GM12891 (cell line): ENCODE results near the gene PRSS27.

Experiments
- PAX5 ChIP-seq: IDR thresholded peaks from 2 replicates; pipeline ENCODE4 v1.6.1; 2011; ENCODE audit warnings: low read length, moderate library complexity, mild to moderate bottlenecking; ENCODE audit not compliant: insufficient read depth, severe bottlenecking
- POLR2A ChIP-seq: IDR thresholded peaks from 2 replicates; pipeline ENCODE4 v1.6.1; 2011; ENCODE audit warnings: low read depth, low read length, control low read depth
- POLR2AphosphoS5 ChIP-seq: IDR thresholded peaks from 2 replicates; pipeline ENCODE4 v1.6.1; 2011; ENCODE audit warnings: low read depth, low read length, control low read depth
- SPI1 ChIP-seq: IDR thresholded peaks from 2 replicates; pipeline ENCODE4 v1.6.1; 2011; ENCODE audit warnings: low read depth, low read length, control low read depth
- TAF1 ChIP-seq: IDR thresholded peaks from 2 replicates; pipeline ENCODE4 v1.6.1; 2011; ENCODE audit warnings: low read depth, low read length, control low read depth

DNA sequence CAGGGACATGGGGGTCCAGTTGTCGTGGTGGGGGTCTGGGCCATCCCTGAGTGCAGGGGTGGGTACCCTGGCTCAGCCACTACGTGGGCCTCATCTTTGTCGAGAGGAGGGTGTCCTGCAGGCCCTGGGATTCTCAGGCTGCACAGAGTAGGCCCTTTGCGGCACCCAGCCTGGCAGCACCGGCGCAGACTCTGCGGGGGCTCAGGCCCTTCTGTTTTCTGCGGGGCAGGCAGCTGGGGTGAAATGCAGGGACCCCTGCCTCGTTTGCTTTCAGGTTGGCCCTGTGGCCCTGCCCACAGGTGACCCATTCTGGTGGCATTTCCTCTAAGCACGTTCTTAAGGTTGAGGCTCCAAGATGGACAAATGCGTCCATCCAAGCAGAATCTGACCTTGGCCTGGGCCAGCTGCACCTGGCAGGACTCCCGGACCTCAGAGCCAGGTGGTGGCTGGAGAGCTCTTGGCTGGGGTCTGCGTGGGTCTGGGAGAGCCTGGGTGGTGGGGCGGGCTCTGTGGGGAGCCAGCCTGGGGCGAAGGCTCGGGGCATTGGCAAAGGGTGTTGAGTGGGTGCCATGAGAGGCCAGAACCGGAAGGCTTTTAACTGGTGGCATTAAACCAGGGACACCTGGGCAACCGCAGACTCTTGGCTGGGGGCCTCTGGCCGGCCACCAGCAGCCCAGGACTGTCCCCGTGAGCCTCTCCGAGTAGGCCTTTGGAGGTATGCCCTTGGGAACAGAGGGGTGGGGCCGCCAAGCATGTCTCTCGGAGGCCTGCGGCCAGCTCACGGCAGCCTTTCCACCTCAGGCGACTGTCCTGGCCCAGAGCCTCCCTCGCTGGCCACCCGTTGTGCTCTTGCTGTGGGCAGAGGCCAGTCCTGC, 16.9 kb downstream of the PRSS27 start:
- TF ChIP-seq POLR2A: no peak
- no peak for TF ChIP-seq POLR2AphosphoS5
- TF ChIP-seq TAF1: no peak
- TF ChIP-seq PAX5: no peak
- no peak for TF ChIP-seq SPI1
